Neuron (in vitro differentiated cells): Measurements from ENCODE around the gene DHX9.
"Not testable (repeated sequence)": the region's sequence is repeated elsewhere in the genome, so short reads cannot be mapped to it uniquely, and the experiment has no call there.

Experiments
- H2AFZ ChIP-seq: one replicate; pipeline ENCODE4 v1.6.1; 2013; ENCODE audit warnings: low read depth, mild to moderate bottlenecking, inconsistent platforms, low read length, moderate library complexity
- H3K27me3 ChIP-seq: one replicate; pipeline ENCODE4 v1.6.1; 2013; ENCODE audit warnings: low read length; ENCODE audit not compliant: insufficient read depth
- H3K36me3 ChIP-seq: one replicate; pipeline ENCODE4 v1.6.1; 2013; ENCODE audit warnings: low read length; ENCODE audit not compliant: insufficient read depth
- H3K4me1 ChIP-seq: one replicate; pipeline ENCODE4 v1.6.1; 2013; ENCODE audit warnings: low read length; ENCODE audit not compliant: insufficient read depth
- H3K4me3 ChIP-seq: 2 replicates; pipeline ENCODE4 v1.5.1; 2013; ENCODE audit warnings: mild to moderate bottlenecking, low read length, moderate library complexity
- H3K9me3 ChIP-seq: one replicate; pipeline ENCODE4 v1.6.1; 2013; ENCODE audit warnings: low read length

DHX9 gene

DNA sequence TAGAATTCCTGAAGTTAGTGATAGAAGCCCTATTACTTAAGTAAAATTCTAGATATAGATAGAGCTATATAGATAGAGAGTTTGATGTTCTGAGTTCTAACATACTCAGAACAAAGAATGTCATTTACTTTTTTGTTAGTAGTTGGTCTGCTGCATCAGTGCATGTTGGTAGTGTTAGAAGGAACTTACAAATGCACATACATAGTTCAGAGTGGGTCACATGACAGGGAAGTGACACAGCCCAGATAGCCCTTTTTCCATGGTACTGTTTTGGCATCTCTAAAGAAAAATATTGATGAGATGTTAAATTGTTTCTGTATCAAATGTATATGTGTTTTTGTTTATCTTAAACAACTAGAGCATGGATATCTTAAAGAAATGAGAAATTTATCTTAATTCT lies 45.7 kb downstream of the DHX9 start:
- H2AFZ ChIP-seq, result no peak overlapping the region
- H3K36me3 ChIP-seq, result peaks cover 80% of the 10 kb centered on the region
- no peaks in the 10 kb centered on the region for H3K9me3 ChIP-seq
- H3K4me3 ChIP-seq, result no peak overlapping the region
- no peaks in the 10 kb centered on the region for H3K27me3 ChIP-seq
- H3K4me1 ChIP-seq, result peaks cover 5% of the 10 kb centered on the region

DNA sequence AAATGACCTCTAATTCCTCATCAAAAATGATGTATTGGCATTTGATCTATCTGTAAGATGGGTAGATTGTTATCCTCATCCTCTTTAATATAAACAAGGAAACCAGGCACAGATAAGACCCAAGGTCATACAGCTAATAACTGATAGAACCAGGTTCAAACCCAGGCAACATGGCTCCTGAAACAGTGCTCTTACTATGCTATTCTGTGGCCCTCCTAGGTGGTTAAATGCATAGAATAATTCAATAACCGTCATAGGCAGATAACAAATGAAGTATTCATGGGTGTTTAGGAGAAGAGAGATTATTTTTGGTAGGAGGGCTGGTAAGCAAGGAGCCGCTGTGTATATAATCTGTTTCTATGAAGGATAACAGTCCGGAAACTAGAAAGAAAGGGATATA lies 46.4 kb downstream of the DHX9 start:
- H3K27me3 ChIP-seq, result no peaks in the 10 kb centered on the region
- peaks cover 10% of the 10 kb centered on the region for H3K4me1 ChIP-seq
- no peak overlapping the region for H2AFZ ChIP-seq
- H3K36me3 ChIP-seq, result peaks cover 73% of the 10 kb centered on the region
- H3K9me3 ChIP-seq, result no peaks in the 10 kb centered on the region
- H3K4me3 ChIP-seq, result no peak overlapping the region

DNA sequence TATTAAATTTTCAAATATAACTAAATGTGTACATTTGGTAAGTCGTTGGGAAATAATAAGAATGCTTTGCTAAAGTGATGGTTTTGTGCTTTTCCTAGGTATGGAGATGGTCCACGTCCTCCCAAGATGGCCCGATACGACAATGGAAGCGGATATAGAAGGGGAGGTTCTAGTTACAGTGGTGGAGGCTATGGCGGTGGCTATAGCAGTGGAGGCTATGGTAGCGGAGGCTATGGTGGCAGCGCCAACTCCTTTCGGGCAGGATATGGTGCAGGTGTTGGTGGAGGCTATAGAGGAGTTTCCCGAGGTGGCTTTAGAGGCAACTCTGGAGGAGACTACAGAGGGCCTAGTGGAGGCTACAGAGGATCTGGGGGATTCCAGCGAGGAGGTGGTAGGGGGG lies 47.8 kb downstream of the DHX9 start:
- no peak overlapping the region for H2AFZ ChIP-seq
- H3K9me3 ChIP-seq, result no peaks in the 10 kb centered on the region
- no peak overlapping the region for H3K4me3 ChIP-seq
- no peaks in the 10 kb centered on the region for H3K27me3 ChIP-seq
- H3K36me3 ChIP-seq, result peaks cover 59% of the 10 kb centered on the region
- peaks cover 10% of the 10 kb centered on the region for H3K4me1 ChIP-seq

DNA sequence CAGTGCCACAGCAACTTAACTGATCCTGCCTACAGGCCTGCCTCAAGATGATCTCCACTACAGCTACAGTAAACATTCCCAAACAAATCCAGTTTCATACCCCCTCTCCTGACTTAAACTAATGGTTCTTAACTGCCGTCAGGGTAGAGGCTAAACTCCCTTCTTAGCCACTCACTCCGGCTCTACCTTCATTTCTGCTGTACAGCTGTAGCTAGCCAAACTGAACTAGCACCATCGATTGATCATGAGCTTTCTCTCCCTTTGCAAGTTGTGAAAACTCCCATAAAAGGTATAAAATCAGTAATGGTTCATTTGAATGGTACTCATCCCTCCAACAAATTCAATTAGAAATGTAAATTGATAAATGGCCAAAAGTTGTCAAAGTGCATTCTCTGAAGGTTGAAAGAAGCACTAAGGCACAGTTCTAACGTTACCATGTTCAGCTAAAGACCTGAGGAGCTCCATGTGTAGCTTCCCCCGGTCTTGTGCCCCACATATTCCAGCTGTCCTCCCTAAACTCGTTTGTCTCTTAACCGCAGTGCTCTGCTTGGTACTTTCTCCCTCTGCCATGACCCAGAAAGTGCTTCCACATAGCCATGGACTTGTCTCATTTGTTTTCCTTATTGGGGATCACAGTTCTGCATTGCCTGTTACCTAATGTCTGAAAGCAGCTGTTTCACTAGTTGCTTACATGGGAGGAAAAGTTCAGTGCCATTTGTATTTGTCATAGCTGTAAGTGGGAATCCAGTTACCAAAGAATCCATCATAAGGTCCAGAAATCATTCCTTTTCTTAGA lies 49.8 kb downstream of the DHX9 start:
- no peak overlapping the region for H2AFZ ChIP-seq
- H3K9me3 ChIP-seq, result no peaks in the 10 kb centered on the region
- H3K4me3 ChIP-seq, result no peak overlapping the region
- H3K4me1 ChIP-seq, result peaks cover 10% of the 10 kb centered on the region
- H3K27me3 ChIP-seq, result no peaks in the 10 kb centered on the region
- H3K36me3 ChIP-seq, result peaks cover 42% of the 10 kb centered on the region

DNA sequence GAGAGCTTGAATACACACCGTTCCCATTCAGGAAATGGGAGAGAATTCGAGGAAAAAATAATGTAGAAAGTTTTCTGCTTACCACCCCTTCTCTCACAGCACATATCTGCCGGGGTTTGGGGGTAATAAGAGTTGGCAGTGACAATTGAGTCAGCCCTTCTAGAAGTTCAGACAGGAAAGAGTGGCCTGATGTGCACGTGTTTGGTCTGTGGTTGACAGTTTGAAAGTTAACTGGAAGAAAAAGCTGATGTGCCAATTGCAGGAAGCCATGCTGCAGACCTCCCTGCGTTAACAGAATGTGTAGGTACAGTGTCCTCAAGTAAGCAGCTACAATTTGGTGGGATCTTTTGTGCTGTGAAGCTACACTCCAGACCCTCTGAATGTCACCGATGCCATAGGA lies 50.9 kb downstream of the DHX9 start:
- Histone ChIP-seq H3K9me3 (no peaks in the 10 kb centered on the region), H3K4me1 (peaks cover 10% of the 10 kb centered on the region), H3K4me3 (no peak overlapping the region), H2AFZ (no peak overlapping the region), H3K36me3 (peaks cover 32% of the 10 kb centered on the region), H3K27me3 (no peaks in the 10 kb centered on the region)

DNA sequence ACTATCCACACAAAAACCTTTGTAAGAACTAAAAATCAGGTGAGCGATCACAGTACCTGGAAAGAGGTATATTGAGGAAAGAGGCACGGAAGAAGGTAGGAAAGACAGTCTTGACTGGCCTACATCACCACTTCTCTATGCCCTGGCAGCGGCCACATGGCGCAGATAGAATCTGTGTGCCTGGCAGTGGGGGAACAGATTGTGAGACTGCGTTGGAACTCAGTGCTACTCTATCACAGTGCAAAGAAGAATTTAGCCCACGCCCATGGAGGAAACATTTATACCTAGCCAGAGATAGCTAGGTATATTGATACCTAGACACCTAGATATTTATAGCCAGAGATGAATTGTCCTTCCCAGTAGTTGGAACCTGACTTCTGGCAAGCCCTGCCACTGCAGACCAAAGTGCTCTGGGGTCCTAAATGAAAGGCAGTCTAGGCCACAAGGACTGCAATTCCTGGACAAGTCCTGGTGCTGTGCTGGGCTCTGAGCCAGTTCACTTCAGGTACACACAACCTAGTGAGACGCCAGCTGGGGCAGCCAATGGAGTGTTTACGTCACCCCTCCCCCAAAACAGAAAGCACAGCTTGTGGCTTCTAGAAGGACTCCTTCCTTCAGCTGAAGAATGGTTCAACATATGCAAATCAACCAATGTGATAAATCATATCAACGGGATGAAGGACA lies 51.9 kb downstream of the DHX9 start:
- Histone ChIP-seq H3K4me1 (peaks cover 10% of the 10 kb centered on the region), H3K36me3 (peaks cover 23% of the 10 kb centered on the region), H3K27me3 (no peaks in the 10 kb centered on the region), H3K4me3 (no peak overlapping the region), H2AFZ (no peak overlapping the region), H3K9me3 (no peaks in the 10 kb centered on the region)

DNA sequence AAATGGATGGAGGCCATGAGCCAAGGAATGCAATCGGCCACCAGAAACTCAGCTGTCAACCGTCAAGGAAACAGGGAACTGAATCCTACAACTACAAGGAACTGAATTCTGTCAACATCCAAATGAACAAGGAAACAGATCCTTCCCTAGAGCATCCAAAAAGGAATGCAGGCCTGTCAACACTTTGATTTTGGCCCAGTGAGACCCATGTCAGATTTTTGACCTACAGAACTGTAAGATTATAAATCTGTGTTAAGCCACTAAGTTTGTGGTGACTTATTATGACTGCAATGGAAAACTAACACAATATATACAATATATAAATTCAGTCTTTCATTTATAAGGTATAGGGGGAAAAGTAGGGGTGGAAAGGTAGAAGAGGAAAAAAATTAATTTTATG lies 58.5 kb downstream of the DHX9 start:
- H3K9me3 ChIP-seq, result no peaks in the 10 kb centered on the region
- no peaks in the 10 kb centered on the region for H3K27me3 ChIP-seq
- no peaks in the 10 kb centered on the region for H3K4me1 ChIP-seq
- H3K36me3 ChIP-seq, result no peaks in the 10 kb centered on the region
- no peak overlapping the region for H3K4me3 ChIP-seq
- H2AFZ ChIP-seq, result no peak overlapping the region

DNA sequence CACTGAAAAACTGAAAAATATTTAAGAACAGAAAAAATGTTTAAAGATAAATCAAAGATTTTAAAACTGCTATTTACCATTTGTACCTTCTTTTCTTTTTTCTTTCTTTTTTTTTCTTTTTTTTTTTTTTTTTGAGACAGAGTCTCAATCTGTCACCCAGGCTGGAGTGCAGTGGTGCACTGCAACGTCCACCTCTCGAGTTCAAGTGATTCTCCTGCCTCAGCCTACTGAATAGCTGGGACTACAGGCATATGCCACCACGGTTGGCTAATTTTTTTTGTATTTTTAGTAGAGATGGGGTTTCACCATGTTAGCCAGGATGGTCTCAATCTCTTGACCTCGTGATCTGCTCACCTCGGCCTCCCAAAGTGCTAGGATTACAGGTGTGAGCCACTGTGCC lies 62.8 kb downstream of the DHX9 start:
- H3K36me3 ChIP-seq, H2AFZ ChIP-seq, H3K4me1 ChIP-seq, H3K4me3 ChIP-seq, H3K9me3 ChIP-seq, H3K27me3 ChIP-seq: not testable (repeated sequence)

DNA sequence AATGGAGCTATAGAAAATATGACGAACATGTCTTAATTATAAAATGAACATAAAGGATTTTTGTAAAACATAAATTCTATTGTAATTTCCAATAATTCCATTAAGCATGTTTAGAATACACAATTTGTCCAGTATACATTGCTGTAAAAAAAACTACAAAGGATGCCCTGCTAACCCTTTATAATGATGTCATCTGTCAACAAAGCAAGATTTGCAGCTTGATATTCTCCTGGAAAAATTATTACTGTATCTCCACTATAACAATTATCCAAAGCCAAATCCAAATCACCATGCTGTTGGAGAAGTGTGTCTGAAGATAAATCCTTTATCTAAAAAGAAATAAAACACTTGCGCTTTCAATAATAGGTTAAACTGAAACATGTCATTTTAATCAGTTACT lies 66.2 kb downstream of the DHX9 start:
- H3K4me3 ChIP-seq, result no peak overlapping the region
- H3K27me3 ChIP-seq, result no peaks in the 10 kb centered on the region
- no peak overlapping the region for H2AFZ ChIP-seq
- H3K4me1 ChIP-seq, result no peaks in the 10 kb centered on the region
- H3K9me3 ChIP-seq, result no peaks in the 10 kb centered on the region
- H3K36me3 ChIP-seq, result no peaks in the 10 kb centered on the region

DNA sequence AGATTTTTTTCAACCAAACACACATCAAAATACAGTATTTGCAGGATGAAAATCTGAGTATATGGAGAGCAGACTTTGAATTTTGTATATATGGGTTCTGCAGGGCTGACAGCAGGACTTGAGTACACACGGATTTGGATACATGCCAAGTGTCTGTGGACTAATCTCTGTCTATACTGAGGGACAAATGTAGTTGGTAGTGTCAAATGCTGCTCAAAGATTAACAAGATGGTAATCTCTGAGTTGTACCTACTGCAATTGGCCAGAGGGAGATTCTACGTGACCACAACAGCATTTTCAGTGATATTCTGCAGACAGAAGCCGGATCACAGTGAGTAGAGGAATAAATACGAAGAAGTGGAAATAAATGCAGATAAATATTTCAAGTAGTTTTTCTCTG lies 70.4 kb downstream of the DHX9 start:
- H3K4me1 ChIP-seq, result no peaks in the 10 kb centered on the region
- no peaks in the 10 kb centered on the region for H3K36me3 ChIP-seq
- no peaks in the 10 kb centered on the region for H3K9me3 ChIP-seq
- no peak overlapping the region for H3K4me3 ChIP-seq
- H2AFZ ChIP-seq, result no peak overlapping the region
- H3K27me3 ChIP-seq, result no peaks in the 10 kb centered on the region

DNA sequence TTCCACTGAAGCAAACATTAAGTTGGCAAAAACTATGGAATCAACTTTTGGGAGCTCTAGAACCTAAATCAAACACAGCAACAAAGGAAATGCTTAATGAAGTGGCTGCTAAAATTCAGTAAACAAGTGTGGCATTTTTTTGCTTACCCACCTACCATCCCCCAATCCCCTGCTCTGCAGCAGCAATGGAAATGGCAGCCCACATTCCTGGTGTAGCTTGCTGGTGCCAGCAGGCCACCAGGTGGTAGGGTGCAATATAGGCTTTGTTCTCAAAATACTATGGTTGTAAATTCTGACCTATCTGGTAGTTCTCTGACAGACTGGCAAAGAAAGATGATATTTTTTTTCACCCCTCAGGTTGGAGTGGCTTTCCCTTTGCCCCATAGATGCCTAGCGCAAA lies 71.0 kb downstream of the DHX9 start:
- H3K36me3 ChIP-seq, result no peaks in the 10 kb centered on the region
- H3K4me1 ChIP-seq, result no peaks in the 10 kb centered on the region
- H2AFZ ChIP-seq, result no peak overlapping the region
- H3K27me3 ChIP-seq, result no peaks in the 10 kb centered on the region
- H3K4me3 ChIP-seq, result no peak overlapping the region
- H3K9me3 ChIP-seq, result no peaks in the 10 kb centered on the region

DNA sequence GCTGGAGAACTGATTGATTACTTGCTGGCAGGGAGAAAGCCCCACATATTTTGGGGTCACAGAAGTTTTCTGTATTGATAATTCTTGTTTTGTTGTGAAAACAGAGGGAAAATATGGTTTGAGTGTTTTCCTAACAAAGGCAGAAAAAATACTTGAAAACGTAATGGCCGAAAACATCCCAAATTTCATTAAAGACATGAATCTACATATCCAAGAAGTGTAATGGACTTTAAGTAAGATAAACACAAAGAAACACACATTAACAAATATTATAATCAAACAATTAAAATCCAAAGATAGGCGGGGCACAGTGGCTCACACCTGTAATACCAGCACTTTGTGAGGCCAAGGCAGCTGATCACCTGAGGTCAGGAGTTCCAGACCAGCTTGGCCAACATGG lies 74.3 kb downstream of the DHX9 start:
- Histone ChIP-seq H3K9me3 (no peaks in the 10 kb centered on the region), H3K4me3 (no peak overlapping the region), H3K36me3 (no peaks in the 10 kb centered on the region), H2AFZ (no peak overlapping the region), H3K4me1 (no peaks in the 10 kb centered on the region), H3K27me3 (no peaks in the 10 kb centered on the region)

DNA sequence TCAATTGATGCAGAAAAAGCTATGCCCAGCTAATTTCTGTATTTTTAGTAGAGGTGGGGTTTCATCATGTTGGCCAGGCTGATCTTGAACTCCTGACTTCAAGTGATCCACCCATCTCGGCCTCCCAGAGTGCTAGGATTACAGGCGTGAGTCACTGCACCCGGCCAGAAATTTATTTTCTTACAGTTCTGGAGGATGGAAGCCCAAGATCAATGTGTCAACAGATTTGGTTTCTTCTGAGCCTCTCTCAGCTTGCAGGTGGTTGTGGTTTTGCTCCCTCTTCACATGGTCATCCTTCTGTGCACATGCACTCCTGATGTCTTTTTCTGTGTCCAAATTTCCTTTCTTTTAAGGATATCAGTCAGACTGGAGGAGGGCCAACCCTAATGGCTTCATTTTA lies 78.2 kb downstream of the DHX9 start:
- Histone ChIP-seq H3K9me3 (no peaks in the 10 kb centered on the region), H2AFZ (no peak overlapping the region), H3K36me3 (no peaks in the 10 kb centered on the region), H3K4me1 (no peaks in the 10 kb centered on the region), H3K27me3 (no peaks in the 10 kb centered on the region), H3K4me3 (no peak overlapping the region)

DNA sequence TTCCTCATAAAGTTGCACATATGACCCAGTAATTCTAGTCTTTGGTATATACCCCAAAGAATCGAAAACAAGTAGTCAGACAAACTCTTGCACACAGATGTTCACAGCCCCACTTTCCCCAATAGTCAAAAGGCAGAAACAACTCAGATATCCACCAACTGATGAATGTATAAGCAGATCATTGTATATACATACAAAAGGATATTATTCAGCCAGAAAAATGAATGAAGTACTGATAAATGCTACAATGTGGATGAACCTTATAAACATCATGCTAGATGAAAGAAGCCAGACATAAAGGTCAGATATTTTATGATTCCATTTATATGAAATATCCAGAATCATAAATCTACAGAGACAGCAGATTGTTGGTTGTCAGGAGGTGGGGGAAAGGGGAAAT lies 86.5 kb downstream of the DHX9 start:
- no peak overlapping the region for H3K4me3 ChIP-seq
- H3K9me3 ChIP-seq, result no peaks in the 10 kb centered on the region
- H2AFZ ChIP-seq, result no peak overlapping the region
- H3K36me3 ChIP-seq, result no peaks in the 10 kb centered on the region
- H3K27me3 ChIP-seq, result peaks cover 3% of the 10 kb centered on the region
- H3K4me1 ChIP-seq, result no peaks in the 10 kb centered on the region
